GM23338 (cell line): ENCODE measurements around the gene GRK2. TPM values are rescaled to one million over a fixed set of nuclear protein-coding genes. Genes with fewer than 3 reads are reported as not detected.
"Not testable (repeated sequence)": the region's sequence is repeated elsewhere in the genome, so short reads cannot be mapped to it uniquely, and the experiment has no call there.

Experiments
- ATAC-seq: fragments of 200-7000 bp; cut with Tn5 transposase; 3 replicates; pipeline ENCODE4 v1.9.1; 2020
- DNase-seq: peaks from one replicate; pipeline ENCODE4 v3.0.0-alpha.2; 2015; ENCODE audit warnings: low spot score
- H2AFZ ChIP-seq: fragments of 200-600 bp; sonication (generic); 2 replicates; pipeline ENCODE4 v1.8.0; 2016; ENCODE audit warnings: antibody characterized with exemption, mild to moderate bottlenecking, moderate library complexity
- H3F3A ChIP-seq: fragments of 200-600 bp; sonication (generic); replicated peaks from 2 replicates; pipeline ENCODE4 v1.8.0; 2017; ENCODE audit warnings: antibody characterized with exemption, mixed run types, low read depth
- H3K27ac ChIP-seq: fragments of 200-600 bp; sonication (generic); 2 replicates; pipeline ENCODE4 v1.6.1; 2016; ENCODE audit warnings: low read depth
- H3K27me3 ChIP-seq: fragments of 200-600 bp; sonication (generic); 2 replicates; pipeline ENCODE4 v1.8.0; 2016; ENCODE audit warnings: mild to moderate bottlenecking, mixed run types, moderate library complexity; ENCODE audit not compliant: insufficient read depth
- H3K36me3 ChIP-seq: fragments of 200-600 bp; sonication (generic); 2 replicates; pipeline ENCODE4 v1.8.0; 2016; ENCODE audit warnings: mild to moderate bottlenecking; ENCODE audit not compliant: insufficient read depth
- H3K4me1 ChIP-seq: fragments of 200-600 bp; sonication (generic); 2 replicates; pipeline ENCODE4 v1.8.0; 2016; ENCODE audit warnings: mild to moderate bottlenecking, moderate library complexity; ENCODE audit not compliant: insufficient read depth
- H3K4me2 ChIP-seq: fragments of 200-600 bp; sonication (generic); 2 replicates; pipeline ENCODE4 v1.7.1; 2017; ENCODE audit warnings: mixed run types
- H3K4me3 ChIP-seq: fragments of 200-600 bp; sonication (generic); 2 replicates; pipeline ENCODE4 v1.6.1; 2016; ENCODE audit warnings: mixed run types
- H3K79me2 ChIP-seq: fragments of 200-600 bp; sonication (generic); replicated peaks from 2 replicates; pipeline ENCODE4 v1.8.0; 2017; ENCODE audit warnings: mild to moderate bottlenecking; ENCODE audit not compliant: insufficient read depth
- H3K9me2 ChIP-seq: fragments of 200-600 bp; sonication (generic); 2 replicates; pipeline ENCODE4 v1.8.0; 2017; ENCODE audit not compliant: insufficient read depth
- H4K20me1 ChIP-seq: fragments of 200-600 bp; sonication (generic); replicated peaks from 2 replicates; pipeline ENCODE4 v1.8.0; 2017; ENCODE audit warnings: mild to moderate bottlenecking; ENCODE audit not compliant: insufficient read depth
- H3K27ac Mint-ChIP-seq: 2 replicates; pipeline ENCODE4 v1.8.0; 2020; ENCODE audit warnings: inconsistent platforms, mild to moderate bottlenecking, moderate library complexity, mixed read lengths
- H3K27me3 Mint-ChIP-seq: 3 replicates; pipeline ENCODE4 v1.8.0; 2022; ENCODE audit warnings: low read depth, mild to moderate bottlenecking, moderate library complexity, mixed read lengths, inconsistent platforms; ENCODE audit not compliant: insufficient read depth, poor library complexity
- H3K36me3 Mint-ChIP-seq: 3 replicates; pipeline ENCODE4 v1.8.0; 2021; ENCODE audit warnings: low read depth, mild to moderate bottlenecking, inconsistent platforms, moderate library complexity, mixed read lengths
- H3K4me1 Mint-ChIP-seq: 3 replicates; pipeline ENCODE4 v1.8.0; 2020; ENCODE audit warnings: mild to moderate bottlenecking, inconsistent platforms, mixed read lengths
- H3K4me3 Mint-ChIP-seq: 3 replicates; pipeline ENCODE4 v1.8.0; 2021; ENCODE audit warnings: moderate library complexity, mild to moderate bottlenecking, inconsistent platforms, mixed read lengths
- H3K9me3 Mint-ChIP-seq: 3 replicates; pipeline ENCODE4 v1.8.0; 2020; ENCODE audit warnings: moderate library complexity, mild to moderate bottlenecking, inconsistent platforms, mixed read lengths
- CREB1 ChIP-seq: fragments of 250-450 bp; sonication (Bioruptor Pico); IDR thresholded peaks from 2 replicates; pipeline ENCODE4 v1.5.0; 2020; ENCODE audit warnings: low read depth, mild to moderate bottlenecking, moderate library complexity
- EZH2 ChIP-seq: fragments of 200-600 bp; sonication (generic); IDR thresholded peaks from one replicate; pipeline ENCODE4 v1.8.0; 2017; ENCODE audit warnings: antibody characterized with exemption, mild to moderate bottlenecking, low read depth; ENCODE audit not compliant: unreplicated experiment
- EZH2phosphoT487 ChIP-seq: fragments of 200-600 bp; sonication (generic); IDR thresholded peaks from one replicate; pipeline ENCODE4 v1.8.1; 2018; ENCODE audit warnings: antibody characterized with exemption; ENCODE audit not compliant: unreplicated experiment
- POLR2AphosphoS5 ChIP-seq: IDR thresholded peaks from 2 replicates; pipeline ENCODE4 v1.6.1; 2016; ENCODE audit warnings: antibody characterized with exemption, low read depth
- STAT1 ChIP-seq: IDR thresholded peaks from one replicate; pipeline ENCODE4 v1.6.1; 2016; ENCODE audit warnings: antibody characterized with exemption; ENCODE audit not compliant: unreplicated experiment
- ZNF114 ChIP-seq: fragments of 250-450 bp; sonication (Bioruptor Pico); IDR thresholded peaks from 2 replicates; pipeline ENCODE4 v1.5.0; 2020; ENCODE audit warnings: mild to moderate bottlenecking, moderate library complexity
- ZNF331 ChIP-seq: fragments of 250-450 bp; sonication (Bioruptor Pico); IDR thresholded peaks from 2 replicates; pipeline ENCODE4 v1.5.0; 2020; ENCODE audit warnings: low read depth, mild to moderate bottlenecking, moderate library complexity
- polyA plus RNA-seq: library from polyadenylated mRNA; unstranded; fragments of >200 nt; fragmentation: Nextera tagmentation; extraction: Ambion mirVana; gene quantifications from 2 replicates; pipeline ENCODE4 v1.2.1, GENCODE V29; 2016
- total RNA-seq: library from RNA; depleted of rRNA; stranded (reverse); fragments of >200 nt; shearing (Covaris generic); gene quantifications from 2 replicates; pipeline ENCODE4 v1.2.3, GENCODE V29; 2014
- TF ChIP-seq, protein P1 (sequence below): IDR thresholded peaks from 2 replicates; pipeline ENCODE4 v1.6.1; 2016; ENCODE audit warnings: antibody characterized with exemption
- TF ChIP-seq, protein P2 (sequence below): fragments of 250-450 bp; sonication (Bioruptor Pico); IDR thresholded peaks from 2 replicates; pipeline ENCODE4 v1.5.0; 2020; ENCODE audit warnings: mild to moderate bottlenecking, moderate library complexity
- TF ChIP-seq, protein P3 (sequence below): IDR thresholded peaks from one replicate; pipeline ENCODE4 v1.6.1; 2018; ENCODE audit warnings: antibody characterized with exemption; ENCODE audit not compliant: unreplicated experiment

Gene GRK2
- total and polyA plus RNA-seq, 2 experiments from 2014 or later = 19.5 to 72.5 TPM

DNA sequence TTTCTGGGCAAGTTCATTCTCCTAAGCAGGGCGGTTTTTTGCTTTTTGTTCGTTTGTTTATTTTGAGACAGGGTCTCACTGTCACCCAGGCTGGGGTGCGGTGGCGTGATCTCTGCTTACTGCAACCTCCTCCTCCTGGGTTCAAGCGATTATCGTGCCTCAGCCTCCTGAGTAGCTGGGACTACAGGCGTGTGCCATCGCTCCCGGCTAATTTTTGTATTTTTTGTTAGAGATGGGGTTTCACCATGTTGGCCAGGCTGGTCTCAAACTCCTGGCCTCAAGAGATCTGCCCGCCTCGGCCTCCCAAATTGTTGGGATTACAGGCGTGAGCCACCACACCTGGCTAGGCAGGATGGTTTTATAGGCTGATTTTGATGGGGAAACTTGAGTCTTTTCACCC, 52.6 kb downstream of the GRK2 start:
- peak overlapping the region; percentile 76; the same call in 1 of the 2 replicates for H3K4me3 ChIP-seq
- H3K27me3 Mint-ChIP-seq = peaks cover 23% of the 10 kb centered on the region
- H3K4me1 Mint-ChIP-seq = peaks cover 11% of the 10 kb centered on the region
- not testable (repeated sequence) for ATAC-seq, H3K79me2 ChIP-seq, H3K9me3 Mint-ChIP-seq, DNase-seq, H3K27ac ChIP-seq, H4K20me1 ChIP-seq, H3K4me1 ChIP-seq, H3K36me3 Mint-ChIP-seq, H3K36me3 ChIP-seq, H3K27ac Mint-ChIP-seq, H2AFZ ChIP-seq, H3K9me2 ChIP-seq
- peaks cover 32% of the 10 kb centered on the region for H3K27me3 ChIP-seq
- peaks cover 11% of the 10 kb centered on the region; the same call in 1 of the 2 replicates for H3F3A ChIP-seq
- H3K4me3 Mint-ChIP-seq = peak overlapping the region; percentile 92
- peak overlapping the region; percentile 91 for H3K4me2 ChIP-seq

DNA sequence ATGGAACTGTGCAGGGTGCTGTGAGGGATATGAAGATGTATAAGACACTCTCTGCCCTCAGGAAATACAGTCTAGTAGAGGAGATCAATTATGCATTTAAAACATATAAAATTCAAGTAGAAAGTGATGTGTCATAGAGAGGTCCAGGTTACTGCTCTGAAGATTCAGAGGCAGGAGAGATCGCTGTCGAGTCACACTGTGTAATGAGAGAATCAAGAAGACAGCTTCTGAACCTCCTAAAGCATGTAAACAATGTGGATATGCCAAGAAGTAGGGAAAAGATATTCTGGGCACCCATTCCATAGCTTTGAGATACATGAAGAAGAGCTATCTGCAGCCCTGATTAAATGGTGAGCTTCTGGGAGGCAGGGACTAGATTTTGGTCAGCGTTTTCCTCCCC, 53.7 kb downstream of the GRK2 start:
- Histone ChIP-seq H3F3A (peaks cover 11% of the 10 kb centered on the region; the same call in 1 of the 2 replicates), H3K27ac (no peak overlapping the region), H3K4me1 (peaks cover 8% of the 10 kb centered on the region), H3K9me2 (no peaks in the 10 kb centered on the region), H3K4me3 (no peak overlapping the region), H3K27me3 (peaks cover 32% of the 10 kb centered on the region), H2AFZ (no peak overlapping the region), H3K36me3 (no peaks in the 10 kb centered on the region), H4K20me1 (no peaks in the 10 kb centered on the region), H3K79me2 (no peaks in the 10 kb centered on the region), H3K4me2 (no peak overlapping the region)
- no peaks in the 10 kb centered on the region; the same call in 2 of the 3 replicates for H3K9me3 Mint-ChIP-seq
- ATAC-seq = no peak
- H3K27me3 Mint-ChIP-seq = peaks cover 23% of the 10 kb centered on the region
- DNase-seq = no peak
- no peak overlapping the region for H3K4me3 Mint-ChIP-seq
- H3K4me1 Mint-ChIP-seq = peaks cover 11% of the 10 kb centered on the region
- H3K27ac Mint-ChIP-seq = no peak overlapping the region
- no peaks in the 10 kb centered on the region; the same call in 2 of the 3 replicates for H3K36me3 Mint-ChIP-seq
- TF ChIP-seq CREB1 (CRISPR knock-in tag) = no peak
- TF ChIP-seq, protein P1, sequence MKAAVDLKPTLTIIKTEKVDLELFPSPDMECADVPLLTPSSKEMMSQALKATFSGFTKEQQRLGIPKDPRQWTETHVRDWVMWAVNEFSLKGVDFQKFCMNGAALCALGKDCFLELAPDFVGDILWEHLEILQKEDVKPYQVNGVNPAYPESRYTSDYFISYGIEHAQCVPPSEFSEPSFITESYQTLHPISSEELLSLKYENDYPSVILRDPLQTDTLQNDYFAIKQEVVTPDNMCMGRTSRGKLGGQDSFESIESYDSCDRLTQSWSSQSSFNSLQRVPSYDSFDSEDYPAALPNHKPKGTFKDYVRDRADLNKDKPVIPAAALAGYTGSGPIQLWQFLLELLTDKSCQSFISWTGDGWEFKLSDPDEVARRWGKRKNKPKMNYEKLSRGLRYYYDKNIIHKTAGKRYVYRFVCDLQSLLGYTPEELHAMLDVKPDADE = no peak
- TF ChIP-seq STAT1 = no peak
- no peak for TF ChIP-seq ZNF331 (CRISPR knock-in tag)
- TF ChIP-seq POLR2AphosphoS5 = no peak
- TF ChIP-seq, protein P2, sequence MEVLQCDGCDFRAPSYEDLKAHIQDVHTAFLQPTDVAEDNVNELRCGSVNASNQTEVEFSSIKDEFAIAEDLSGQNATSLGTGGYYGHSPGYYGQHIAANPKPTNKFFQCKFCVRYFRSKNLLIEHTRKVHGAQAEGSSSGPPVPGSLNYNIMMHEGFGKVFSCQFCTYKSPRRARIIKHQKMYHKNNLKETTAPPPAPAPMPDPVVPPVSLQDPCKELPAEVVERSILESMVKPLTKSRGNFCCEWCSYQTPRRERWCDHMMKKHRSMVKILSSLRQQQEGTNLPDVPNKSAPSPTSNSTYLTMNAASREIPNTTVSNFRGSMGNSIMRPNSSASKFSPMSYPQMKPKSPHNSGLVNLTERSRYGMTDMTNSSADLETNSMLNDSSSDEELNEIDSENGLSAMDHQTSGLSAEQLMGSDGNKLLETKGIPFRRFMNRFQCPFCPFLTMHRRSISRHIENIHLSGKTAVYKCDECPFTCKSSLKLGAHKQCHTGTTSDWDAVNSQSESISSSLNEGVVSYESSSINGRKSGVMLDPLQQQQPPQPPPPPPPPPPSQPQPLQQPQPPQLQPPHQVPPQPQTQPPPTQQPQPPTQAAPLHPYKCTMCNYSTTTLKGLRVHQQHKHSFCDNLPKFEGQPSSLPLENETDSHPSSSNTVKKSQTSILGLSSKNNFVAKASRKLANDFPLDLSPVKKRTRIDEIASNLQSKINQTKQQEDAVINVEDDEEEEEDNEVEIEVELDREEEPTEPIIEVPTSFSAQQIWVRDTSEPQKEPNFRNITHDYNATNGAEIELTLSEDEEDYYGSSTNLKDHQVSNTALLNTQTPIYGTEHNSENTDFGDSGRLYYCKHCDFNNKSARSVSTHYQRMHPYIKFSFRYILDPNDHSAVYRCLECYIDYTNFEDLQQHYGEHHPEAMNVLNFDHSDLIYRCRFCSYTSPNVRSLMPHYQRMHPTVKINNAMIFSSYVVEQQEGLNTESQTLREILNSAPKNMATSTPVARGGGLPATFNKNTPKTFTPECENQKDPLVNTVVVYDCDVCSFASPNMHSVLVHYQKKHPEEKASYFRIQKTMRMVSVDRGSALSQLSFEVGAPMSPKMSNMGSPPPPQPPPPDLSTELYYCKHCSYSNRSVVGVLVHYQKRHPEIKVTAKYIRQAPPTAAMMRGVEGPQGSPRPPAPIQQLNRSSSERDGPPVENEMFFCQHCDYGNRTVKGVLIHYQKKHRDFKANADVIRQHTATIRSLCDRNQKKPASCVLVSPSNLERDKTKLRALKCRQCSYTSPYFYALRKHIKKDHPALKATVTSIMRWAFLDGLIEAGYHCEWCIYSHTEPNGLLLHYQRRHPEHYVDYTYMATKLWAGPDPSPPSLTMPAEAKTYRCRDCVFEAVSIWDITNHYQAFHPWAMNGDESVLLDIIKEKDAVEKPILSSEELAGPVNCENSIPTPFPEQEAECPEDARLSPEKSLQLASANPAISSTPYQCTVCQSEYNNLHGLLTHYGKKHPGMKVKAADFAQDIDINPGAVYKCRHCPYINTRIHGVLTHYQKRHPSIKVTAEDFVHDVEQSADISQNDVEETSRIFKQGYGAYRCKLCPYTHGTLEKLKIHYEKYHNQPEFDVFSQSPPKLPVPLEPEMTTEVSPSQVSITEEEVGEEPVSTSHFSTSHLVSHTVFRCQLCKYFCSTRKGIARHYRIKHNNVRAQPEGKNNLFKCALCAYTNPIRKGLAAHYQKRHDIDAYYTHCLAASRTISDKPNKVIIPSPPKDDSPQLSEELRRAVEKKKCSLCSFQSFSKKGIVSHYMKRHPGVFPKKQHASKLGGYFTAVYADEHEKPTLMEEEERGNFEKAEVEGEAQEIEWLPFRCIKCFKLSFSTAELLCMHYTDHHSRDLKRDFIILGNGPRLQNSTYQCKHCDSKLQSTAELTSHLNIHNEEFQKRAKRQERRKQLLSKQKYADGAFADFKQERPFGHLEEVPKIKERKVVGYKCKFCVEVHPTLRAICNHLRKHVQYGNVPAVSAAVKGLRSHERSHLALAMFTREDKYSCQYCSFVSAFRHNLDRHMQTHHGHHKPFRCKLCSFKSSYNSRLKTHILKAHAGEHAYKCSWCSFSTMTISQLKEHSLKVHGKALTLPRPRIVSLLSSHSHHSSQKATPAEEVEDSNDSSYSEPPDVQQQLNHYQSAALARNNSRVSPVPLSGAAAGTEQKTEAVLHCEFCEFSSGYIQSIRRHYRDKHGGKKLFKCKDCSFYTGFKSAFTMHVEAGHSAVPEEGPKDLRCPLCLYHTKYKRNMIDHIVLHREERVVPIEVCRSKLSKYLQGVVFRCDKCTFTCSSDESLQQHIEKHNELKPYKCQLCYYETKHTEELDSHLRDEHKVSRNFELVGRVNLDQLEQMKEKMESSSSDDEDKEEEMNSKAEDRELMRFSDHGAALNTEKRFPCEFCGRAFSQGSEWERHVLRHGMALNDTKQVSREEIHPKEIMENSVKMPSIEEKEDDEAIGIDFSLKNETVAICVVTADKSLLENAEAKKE = no peak
- TF ChIP-seq EZH2 = no peak
- TF ChIP-seq, protein P3, sequence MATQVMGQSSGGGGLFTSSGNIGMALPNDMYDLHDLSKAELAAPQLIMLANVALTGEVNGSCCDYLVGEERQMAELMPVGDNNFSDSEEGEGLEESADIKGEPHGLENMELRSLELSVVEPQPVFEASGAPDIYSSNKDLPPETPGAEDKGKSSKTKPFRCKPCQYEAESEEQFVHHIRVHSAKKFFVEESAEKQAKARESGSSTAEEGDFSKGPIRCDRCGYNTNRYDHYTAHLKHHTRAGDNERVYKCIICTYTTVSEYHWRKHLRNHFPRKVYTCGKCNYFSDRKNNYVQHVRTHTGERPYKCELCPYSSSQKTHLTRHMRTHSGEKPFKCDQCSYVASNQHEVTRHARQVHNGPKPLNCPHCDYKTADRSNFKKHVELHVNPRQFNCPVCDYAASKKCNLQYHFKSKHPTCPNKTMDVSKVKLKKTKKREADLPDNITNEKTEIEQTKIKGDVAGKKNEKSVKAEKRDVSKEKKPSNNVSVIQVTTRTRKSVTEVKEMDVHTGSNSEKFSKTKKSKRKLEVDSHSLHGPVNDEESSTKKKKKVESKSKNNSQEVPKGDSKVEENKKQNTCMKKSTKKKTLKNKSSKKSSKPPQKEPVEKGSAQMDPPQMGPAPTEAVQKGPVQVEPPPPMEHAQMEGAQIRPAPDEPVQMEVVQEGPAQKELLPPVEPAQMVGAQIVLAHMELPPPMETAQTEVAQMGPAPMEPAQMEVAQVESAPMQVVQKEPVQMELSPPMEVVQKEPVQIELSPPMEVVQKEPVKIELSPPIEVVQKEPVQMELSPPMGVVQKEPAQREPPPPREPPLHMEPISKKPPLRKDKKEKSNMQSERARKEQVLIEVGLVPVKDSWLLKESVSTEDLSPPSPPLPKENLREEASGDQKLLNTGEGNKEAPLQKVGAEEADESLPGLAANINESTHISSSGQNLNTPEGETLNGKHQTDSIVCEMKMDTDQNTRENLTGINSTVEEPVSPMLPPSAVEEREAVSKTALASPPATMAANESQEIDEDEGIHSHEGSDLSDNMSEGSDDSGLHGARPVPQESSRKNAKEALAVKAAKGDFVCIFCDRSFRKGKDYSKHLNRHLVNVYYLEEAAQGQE = no peak
- TF ChIP-seq EZH2phosphoT487 = no peak
- TF ChIP-seq ZNF114 (CRISPR knock-in tag) = no peak
